ENCODE measurements around the gene STX1B. TPM values are rescaled to one million over a fixed set of nuclear protein-coding genes. Genes with fewer than 3 reads are reported as not detected.

Gene STX1B
- total and polyA plus RNA-seq, 2 donors (not counting 3 experiments of a cell fraction or from before 2014, with no cell fraction given), result 0.11 to 0.14 TPM

GRCh38 chr16:30957456-30958174 lies 52.8 kb downstream of the STX1B start, which contains the start of gene SETD1A:
Gene SETD1A, plus strand, starts transcription at chr16:30957754. Its CDS starts 978 bp downstream, at chr16:30958732.
- POLR2A ChIA-PET, result no interaction called here

More at GRCh38 chr16:30957456-30958174, 52.8 kb downstream of the STX1B start, which contains the start of gene SETD1A:
- Histone ChIP-seq H3K27me3 (ENCODE audit: control insufficient read depth in 2 of 2, insufficient read depth in 2 of 2, low read length in 2 of 2) (no peaks in the 10 kb centered on the region), H3K9me3 (replicated peaks; ENCODE audit: control insufficient read depth, insufficient read depth, low read length) (no peaks in the 10 kb centered on the region), H3K27ac (ENCODE audit: insufficient read depth, low read depth, low read length) (peak within 1 kb of the TSS; percentile 100), H3K9ac (replicated peaks; ENCODE audit: extremely low read depth, insufficient read depth, low read length) (peak within 1 kb of the TSS; percentile 97), H4K20me1 (replicated peaks; ENCODE audit: control insufficient read depth, extremely low read depth, insufficient read depth, low read length) (no peaks in the 10 kb centered on the region), H3K4me1 (ENCODE audit: control insufficient read depth, extremely low read depth, insufficient read depth, low read length) (peaks cover 12% of the 10 kb centered on the region), H3K9me1 (replicated peaks; ENCODE audit: control insufficient read depth, extremely low read depth, insufficient read depth, low read length) (no peaks in the 10 kb centered on the region), H3K4me2 (ENCODE audit: insufficient read depth, low read length) (peak within 1 kb of the TSS; percentile 75), H2AFZ (ENCODE audit: low read depth, low read length) (peak within 1 kb of the TSS; percentile 82), H3K79me2 (ENCODE audit: control insufficient read depth, insufficient read depth, low read length) (peaks cover 14% of the 10 kb centered on the region), H3K4me3 (replicated peaks in 1 of 3; ENCODE audit: insufficient read depth in 1 of 3, low read depth in 1 of 3, low read length in 3 of 3) (peak within 1 kb of the TSS; percentile 60 to 71 (median 67)), H3K36me3 (ENCODE audit: control insufficient read depth in 2 of 2, extremely low read depth in 1 of 2, insufficient read depth in 2 of 2, low read length in 2 of 2) (peaks cover 20 to 22% of the 10 kb centered on the region in 2 experiments)
- no TSS peak for BruUV-seq (replicated peaks)
- peak; percentile 90 for DNase-seq (ENCODE audit: low read depth, low spot score)
- TF ChIP-seq, protein P1, sequence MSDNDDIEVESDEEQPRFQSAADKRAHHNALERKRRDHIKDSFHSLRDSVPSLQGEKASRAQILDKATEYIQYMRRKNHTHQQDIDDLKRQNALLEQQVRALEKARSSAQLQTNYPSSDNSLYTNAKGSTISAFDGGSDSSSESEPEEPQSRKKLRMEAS (IDR thresholded peaks at IDR 0.05; ENCODE audit: insufficient read depth, insufficient read length), result peak; percentile 6
- TF ChIP-seq GATA2 (IDR thresholded peaks at IDR 0.05; ENCODE audit: insufficient read depth, insufficient read length, low read depth, low read length), result no peak
- TF ChIP-seq MYC (IDR thresholded peaks at IDR 0.05; ENCODE audit: low read depth, low read length), result peak; percentile 15
- no peak for TF ChIP-seq FOS (IDR thresholded peaks at IDR 0.05; ENCODE audit: borderline replicate concordance, insufficient read depth, low read length)
- no peak for TF ChIP-seq POLR2AphosphoS5 (IDR thresholded peaks at IDR 0.05; ENCODE audit: insufficient read depth, low read depth, low read length)
- CTCF ChIA-PET, result interaction anchor here (0.7 to 1.0 kb wide), 2 partner anchors 27 to 912 kb away, joined by 3 to 4 read pairs; partner anchors contain the start of gene HSD3B7
- intact Hi-C loops (cut with micrococcal nuclease), result loop anchor here (1.0 kb wide), 4 partner anchors 8 to 137 kb away; partner anchors contain the start of genes FBXL19, ORAI3, STX4 and VKORC1
- FAIRE-seq, result peak; percentile 97
- dilution Hi-C loops (cut with MboI; ENCODE audit: extremely low pct_ligation_motif_present, low sequenced_read_pairs), result no loop called here

All from endothelial cell of umbilical vein (primary cell).